Stimulated activated naive CD8-positive, alpha-beta T cell treated with anti-CD3 and anti-CD28 coated beads, Interleukin-15, amount 100 ng/mL, for 72 hours (primary cell): ENCODE measurements around the gene OR6B2.
A peak's percentile ranks its signal among the peaks of the same experiment; 100 is the strongest.

Experiments used
- ATAC-seq: fragments of 150-1000 bp; cut with Tn5 transposase; 2 replicates; pipeline ENCODE4 v1.10.0; 2021; ENCODE audit warnings: mild to moderate bottlenecking, moderate library complexity
- DNase-seq, 2 donors: peaks; one replicate each; pipeline ENCODE4 v3.0.0; 2021 to 2022
- H3K27ac Mint-ChIP-seq, 2 donors: one replicate each; pipeline ENCODE4 v1.8.0; 2022; ENCODE audit warnings: mild to moderate bottlenecking in 2 of 2, mixed read lengths in 2 of 2, moderate library complexity in 2 of 2
- H3K27me3 Mint-ChIP-seq: one replicate; pipeline ENCODE4 v1.8.0; 2022; ENCODE audit warnings: mixed read lengths
- H3K4me1 Mint-ChIP-seq: one replicate; pipeline ENCODE4 v1.8.0; 2022; ENCODE audit warnings: mild to moderate bottlenecking, mixed read lengths
- H3K4me3 Mint-ChIP-seq, 2 donors: one replicate each; pipeline ENCODE4 v1.8.0; 2022; ENCODE audit warnings: mild to moderate bottlenecking in 2 of 2, mixed read lengths in 2 of 2, moderate library complexity in 1 of 2
- H3K9me3 Mint-ChIP-seq, 2 donors: one replicate each; pipeline ENCODE4 v1.8.0; 2022; ENCODE audit warnings: mixed read lengths in 2 of 2

Gene OR6B2

GRCh38 chr2:240013343-240013742 lies 16.9 kb downstream of the OR6B2 start:
- no peak overlapping the region for H3K4me3 Mint-ChIP-seq
- no peak overlapping the region for H3K27ac Mint-ChIP-seq
- H3K4me1 Mint-ChIP-seq = no peaks in the 10 kb centered on the region
- no peak for DNase-seq
- no peaks in the 10 kb centered on the region for H3K9me3 Mint-ChIP-seq
- no peaks in the 10 kb centered on the region for H3K27me3 Mint-ChIP-seq
- ATAC-seq = no peak

GRCh38 chr2:240002983-240003382 lies 27.2 kb downstream of the OR6B2 start:
- H3K27me3 Mint-ChIP-seq = no peaks in the 10 kb centered on the region
- no peaks in the 10 kb centered on the region for H3K4me1 Mint-ChIP-seq
- ATAC-seq (no peak), DNase-seq (no peak)
- no peak overlapping the region for H3K27ac Mint-ChIP-seq
- no peaks in the 10 kb centered on the region for H3K9me3 Mint-ChIP-seq
- H3K4me3 Mint-ChIP-seq = no peak overlapping the region

GRCh38 chr2:240000671-240001070 lies 29.6 kb downstream of the OR6B2 start:
- Mint-ChIP-seq H3K9me3 (no peaks in the 10 kb centered on the region), H3K4me1 (no peaks in the 10 kb centered on the region), H3K4me3 (no peak overlapping the region), H3K27me3 (no peaks in the 10 kb centered on the region), H3K27ac (no peak overlapping the region)
- ATAC-seq (no peak), DNase-seq (no peak)

GRCh38 chr2:239997686-239998409 lies 32.4 kb downstream of the OR6B2 start:
- ATAC-seq = no peak
- no peaks in the 10 kb centered on the region for H3K4me1 Mint-ChIP-seq
- H3K4me3 Mint-ChIP-seq = no peak overlapping the region
- no peaks in the 10 kb centered on the region for H3K27me3 Mint-ChIP-seq
- no peaks in the 10 kb centered on the region for H3K9me3 Mint-ChIP-seq
- peak overlapping the region in 1 of 2 donors; percentile 38 for H3K27ac Mint-ChIP-seq
- DNase-seq = no peak

- H3K27ac Mint-ChIP-seq = no peak overlapping the region
- H3K27me3 Mint-ChIP-seq = no peaks in the 10 kb centered on the region
- no peak for DNase-seq
- H3K4me3 Mint-ChIP-seq = no peak overlapping the region
- ATAC-seq = no peak
- no peaks in the 10 kb centered on the region for H3K9me3 Mint-ChIP-seq
- H3K4me1 Mint-ChIP-seq = no peaks in the 10 kb centered on the region
Observed at GRCh38 chr2:239994086-239994485, 36.1 kb downstream of the OR6B2 start.

- Mint-ChIP-seq H3K4me1 (no peaks in the 10 kb centered on the region), H3K27ac (no peak overlapping the region), H3K27me3 (no peaks in the 10 kb centered on the region), H3K9me3 (no peaks in the 10 kb centered on the region), H3K4me3 (no peak overlapping the region)
- DNase-seq (no peak), ATAC-seq (no peak)
Observed at GRCh38 chr2:239993291-239993690, 36.9 kb downstream of the OR6B2 start.

GRCh38 chr2:239991689-239992314 lies 38.4 kb downstream of the OR6B2 start:
- DNase-seq (no peak), ATAC-seq (no peak)
- Mint-ChIP-seq H3K9me3 (no peaks in the 10 kb centered on the region), H3K27me3 (no peaks in the 10 kb centered on the region), H3K27ac (no peak overlapping the region), H3K4me3 (no peak overlapping the region), H3K4me1 (no peaks in the 10 kb centered on the region)

- ATAC-seq (no peak), DNase-seq (no peak)
- no peak overlapping the region for H3K4me3 Mint-ChIP-seq
- no peaks in the 10 kb centered on the region for H3K27me3 Mint-ChIP-seq
- H3K4me1 Mint-ChIP-seq = no peaks in the 10 kb centered on the region
- H3K27ac Mint-ChIP-seq = no peak overlapping the region
- H3K9me3 Mint-ChIP-seq = no peaks in the 10 kb centered on the region
Observed at GRCh38 chr2:239990966-239991365, 39.3 kb downstream of the OR6B2 start.

GRCh38 chr2:239985356-239985755 lies 44.9 kb downstream of the OR6B2 start:
- no peaks in the 10 kb centered on the region for H3K27me3 Mint-ChIP-seq
- H3K27ac Mint-ChIP-seq = peak overlapping the region; percentile 55 to 73
- DNase-seq (no peak), ATAC-seq (no peak)
- no peaks in the 10 kb centered on the region for H3K9me3 Mint-ChIP-seq
- no peaks in the 10 kb centered on the region for H3K4me1 Mint-ChIP-seq
- H3K4me3 Mint-ChIP-seq = no peak overlapping the region

GRCh38 chr2:239984421-239985194 lies 45.6 kb downstream of the OR6B2 start:
- no peaks in the 10 kb centered on the region for H3K4me1 Mint-ChIP-seq
- ATAC-seq (no peak), DNase-seq (no peak)
- H3K27ac Mint-ChIP-seq = no peak overlapping the region
- H3K4me3 Mint-ChIP-seq = no peak overlapping the region
- H3K27me3 Mint-ChIP-seq = no peaks in the 10 kb centered on the region
- H3K9me3 Mint-ChIP-seq = no peaks in the 10 kb centered on the region

- Mint-ChIP-seq H3K9me3 (no peaks in the 10 kb centered on the region), H3K4me1 (no peaks in the 10 kb centered on the region), H3K4me3 (no peak overlapping the region), H3K27me3 (no peaks in the 10 kb centered on the region), H3K27ac (peak overlapping the region in 1 of 2 donors; percentile 54)
- DNase-seq (no peak), ATAC-seq (no peak)
Observed at GRCh38 chr2:239983004-239983778, 47.0 kb downstream of the OR6B2 start.
